Measurements from ENCODE around the gene PAX8. TPM values are rescaled to one million over a fixed set of nuclear protein-coding genes. Genes with fewer than 3 reads are reported as not detected.

The PAX8 gene
- total RNA-seq, 4 donors from 2014 or later = 2.8 to 23.9 (median 6.0) TPM

- Histone ChIP-seq H3K36me3 (no peaks in the 10 kb centered on the region), H3K4me3 (no peak overlapping the region), H3K9me3 (no peaks in the 10 kb centered on the region), H3K4me1 (no peaks in the 10 kb centered on the region), H3K27me3 (no peaks in the 10 kb centered on the region), H3K27ac (no peak overlapping the region)
- TF ChIP-seq, protein P1, sequence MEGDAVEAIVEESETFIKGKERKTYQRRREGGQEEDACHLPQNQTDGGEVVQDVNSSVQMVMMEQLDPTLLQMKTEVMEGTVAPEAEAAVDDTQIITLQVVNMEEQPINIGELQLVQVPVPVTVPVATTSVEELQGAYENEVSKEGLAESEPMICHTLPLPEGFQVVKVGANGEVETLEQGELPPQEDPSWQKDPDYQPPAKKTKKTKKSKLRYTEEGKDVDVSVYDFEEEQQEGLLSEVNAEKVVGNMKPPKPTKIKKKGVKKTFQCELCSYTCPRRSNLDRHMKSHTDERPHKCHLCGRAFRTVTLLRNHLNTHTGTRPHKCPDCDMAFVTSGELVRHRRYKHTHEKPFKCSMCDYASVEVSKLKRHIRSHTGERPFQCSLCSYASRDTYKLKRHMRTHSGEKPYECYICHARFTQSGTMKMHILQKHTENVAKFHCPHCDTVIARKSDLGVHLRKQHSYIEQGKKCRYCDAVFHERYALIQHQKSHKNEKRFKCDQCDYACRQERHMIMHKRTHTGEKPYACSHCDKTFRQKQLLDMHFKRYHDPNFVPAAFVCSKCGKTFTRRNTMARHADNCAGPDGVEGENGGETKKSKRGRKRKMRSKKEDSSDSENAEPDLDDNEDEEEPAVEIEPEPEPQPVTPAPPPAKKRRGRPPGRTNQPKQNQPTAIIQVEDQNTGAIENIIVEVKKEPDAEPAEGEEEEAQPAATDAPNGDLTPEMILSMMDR (IDR thresholded peaks at IDR 0.05) = no peak
- no peak for TF ChIP-seq POLR2A (IDR thresholded peaks at IDR 0.05)
- no peak for DNase-seq
- intact Hi-C loops (cut with DNase I; ENCODE audit: low total_unique reads) = no loop called here
Observed at GRCh38 chr2:113219525-113219888, 59.2 kb downstream of the PAX8 start.

DNA sequence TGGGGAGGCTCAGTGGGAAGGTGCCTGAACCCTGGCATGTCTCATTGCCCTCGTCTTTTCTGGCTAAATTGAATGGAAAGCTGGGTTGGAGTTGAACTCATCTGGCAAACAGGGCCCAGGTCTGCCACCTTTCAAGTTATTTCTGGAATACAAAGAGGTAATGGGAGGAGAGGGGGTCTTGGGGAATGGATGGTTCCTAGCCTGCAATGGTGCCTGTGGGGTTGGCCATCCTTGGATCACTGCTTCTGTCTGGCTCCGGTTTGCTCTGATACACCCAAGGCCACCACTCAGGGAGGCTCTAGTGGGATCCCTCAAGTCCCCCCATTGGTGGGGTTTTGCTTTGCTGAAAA lies 59.7 kb downstream of the PAX8 start:
- intact Hi-C loops (cut with DNase I; ENCODE audit: low total_unique reads) = no loop called here
- H3K9me3 ChIP-seq = no peaks in the 10 kb centered on the region
- no peak overlapping the region for H3K4me3 ChIP-seq
- no peaks in the 10 kb centered on the region for H3K4me1 ChIP-seq
- no peaks in the 10 kb centered on the region for H3K27me3 ChIP-seq
- no peaks in the 10 kb centered on the region for H3K36me3 ChIP-seq
- DNase-seq = no peak
- TF ChIP-seq, protein P1 (IDR thresholded peaks at IDR 0.05) = no peak
- TF ChIP-seq POLR2A (IDR thresholded peaks at IDR 0.05) = no peak
- H3K27ac ChIP-seq = no peak overlapping the region

DNA sequence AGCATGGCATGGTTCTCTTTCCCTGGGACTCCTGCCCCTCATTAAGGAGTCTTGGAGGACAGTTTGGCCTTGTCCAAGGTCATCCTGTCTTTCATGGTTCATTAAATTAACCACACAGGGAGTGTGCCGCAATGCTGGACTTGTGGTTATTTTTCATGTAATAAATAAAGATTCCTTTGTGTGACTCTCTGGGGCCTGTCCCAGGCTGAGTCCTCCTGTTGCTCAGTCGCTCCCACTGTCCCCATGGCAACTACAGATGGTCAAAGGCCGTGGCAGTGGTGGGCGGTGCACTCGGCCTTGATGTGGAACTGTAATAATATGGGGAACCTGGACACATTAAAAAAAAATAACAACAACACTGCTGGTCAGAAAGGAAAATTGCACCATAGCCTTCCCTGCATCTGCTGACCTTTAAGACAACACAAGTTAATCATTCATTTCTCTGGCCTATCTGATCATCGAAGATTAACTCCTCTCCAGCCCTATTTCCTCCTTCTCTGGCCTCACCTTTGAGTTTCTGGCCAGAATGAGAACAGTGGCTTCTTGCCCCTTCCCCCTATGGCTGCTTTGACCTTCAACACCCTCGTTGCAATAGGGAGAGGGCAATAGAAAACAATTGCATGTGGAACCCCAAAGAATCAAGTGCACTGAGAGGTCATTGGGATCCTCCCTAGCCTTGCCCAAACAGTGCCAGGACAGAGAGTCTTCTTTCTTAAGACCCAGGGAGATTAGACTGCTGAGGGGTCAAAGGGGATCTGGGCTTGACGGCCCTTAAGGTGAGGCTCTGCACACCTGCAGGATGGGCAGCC lies 60.2 kb downstream of the PAX8 start:
- no peaks in the 10 kb centered on the region for H3K9me3 ChIP-seq
- no peaks in the 10 kb centered on the region for H3K27me3 ChIP-seq
- intact Hi-C loops (cut with DNase I; ENCODE audit: low total_unique reads) = no loop called here
- H3K4me3 ChIP-seq = no peak overlapping the region
- H3K4me1 ChIP-seq = no peaks in the 10 kb centered on the region
- no peak overlapping the region for H3K27ac ChIP-seq
- no peaks in the 10 kb centered on the region for H3K36me3 ChIP-seq
- DNase-seq = no peak
- TF ChIP-seq POLR2A (IDR thresholded peaks at IDR 0.05) = no peak
- TF ChIP-seq, protein P1 (IDR thresholded peaks at IDR 0.05) = no peak

DNA sequence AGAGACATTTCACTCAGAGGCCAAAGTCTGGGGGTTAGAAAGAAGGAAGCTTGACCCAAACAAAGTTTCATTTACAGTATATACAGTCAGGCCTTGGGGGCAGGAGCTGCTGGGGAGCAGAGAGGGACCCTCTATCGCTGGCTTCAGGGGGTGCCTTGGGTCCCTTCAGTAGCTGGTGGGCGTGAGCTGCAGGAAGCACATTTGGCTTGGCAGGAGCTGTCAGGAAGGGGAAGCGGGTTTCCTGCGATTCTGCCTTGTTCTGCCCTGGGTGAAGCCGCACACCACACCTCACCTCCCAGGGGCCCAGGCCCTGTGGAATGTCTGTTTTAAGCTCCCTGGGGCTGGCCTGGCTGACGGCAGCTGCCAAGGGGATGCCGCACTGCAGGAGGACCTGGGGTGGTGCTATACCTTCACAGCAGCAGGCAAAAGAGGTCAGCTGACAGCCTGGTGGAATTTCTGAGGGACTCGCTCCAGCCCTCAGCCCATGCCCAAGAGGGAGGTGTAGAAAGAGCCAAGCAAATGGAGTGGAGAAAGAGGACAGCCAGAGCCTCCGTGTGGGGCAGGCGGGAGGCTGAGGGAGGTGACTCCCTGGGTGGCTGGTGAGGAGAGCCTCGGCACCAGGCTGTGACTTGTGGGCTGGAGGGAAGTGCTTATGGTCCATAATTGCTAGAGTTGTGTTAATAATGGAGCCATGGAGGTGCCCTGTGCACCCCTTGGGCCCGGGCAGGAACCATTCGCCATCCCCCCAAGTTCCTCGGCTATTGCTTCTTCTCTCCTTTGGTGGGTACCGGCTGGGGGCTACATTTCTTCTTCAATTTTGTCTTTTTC lies 61.1 kb downstream of the PAX8 start:
- intact Hi-C loops (cut with DNase I; ENCODE audit: low total_unique reads) = no loop called here
- H3K27me3 ChIP-seq = no peaks in the 10 kb centered on the region
- DNase-seq = no peak
- TF ChIP-seq POLR2A (IDR thresholded peaks at IDR 0.05) = no peak
- TF ChIP-seq, protein P1 (IDR thresholded peaks at IDR 0.05) = no peak
- no peak overlapping the region for H3K4me3 ChIP-seq
- no peaks in the 10 kb centered on the region for H3K9me3 ChIP-seq
- H3K36me3 ChIP-seq = no peaks in the 10 kb centered on the region
- peaks cover 0 to 2% of the 10 kb centered on the region in 2 donors for H3K4me1 ChIP-seq
- no peak overlapping the region for H3K27ac ChIP-seq

DNA sequence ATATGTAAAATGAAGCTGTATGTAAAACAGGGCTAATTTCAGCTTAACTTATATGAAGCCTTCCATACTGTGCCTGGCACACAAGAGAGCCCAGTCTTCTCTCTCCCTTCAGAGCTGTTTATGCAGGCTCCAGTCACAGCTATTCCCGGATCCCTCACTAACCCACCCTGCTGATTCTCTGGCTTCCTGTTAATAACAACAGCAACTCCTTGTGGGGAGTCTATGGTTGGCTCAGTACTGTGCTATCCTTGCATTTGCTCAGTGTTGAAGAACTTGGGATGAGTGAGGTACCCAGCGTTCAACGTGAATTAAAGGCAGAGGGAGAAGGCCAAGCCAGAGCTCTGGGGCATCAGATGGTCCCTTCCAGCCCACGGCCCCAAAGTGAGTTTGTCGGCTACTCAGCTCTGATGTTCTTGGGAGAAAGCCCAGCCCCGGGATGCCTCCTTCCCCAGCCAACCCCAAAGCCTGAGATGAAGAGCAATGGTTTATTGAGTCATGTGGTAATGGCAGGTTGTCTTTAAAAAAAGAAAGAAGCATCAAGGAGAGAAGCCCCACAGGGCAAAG lies 61.7 kb downstream of the PAX8 start:
- no peak overlapping the region for H3K4me3 ChIP-seq

More for the DNA sequence above, 61.7 kb downstream of the PAX8 start:
- intact Hi-C loops (cut with DNase I; ENCODE audit: low total_unique reads) = no loop called here
- Histone ChIP-seq H3K36me3 (no peaks in the 10 kb centered on the region), H3K4me1 (peaks cover 0 to 4% of the 10 kb centered on the region in 2 donors), H3K27me3 (no peaks in the 10 kb centered on the region), H3K27ac (no peak overlapping the region), H3K9me3 (no peaks in the 10 kb centered on the region)
- DNase-seq = no peak
- TF ChIP-seq POLR2A (IDR thresholded peaks at IDR 0.05) = no peak
- TF ChIP-seq, protein P1 (IDR thresholded peaks at IDR 0.05) = no peak
